ENCODE measurements around the gene DAAM2. TPM values are rescaled to one million over a fixed set of nuclear protein-coding genes. Genes with fewer than 3 reads are reported as not detected.

The DAAM2 gene
- total RNA-seq, 1 experiment from 2014 or later: 4.8 TPM

DNA sequence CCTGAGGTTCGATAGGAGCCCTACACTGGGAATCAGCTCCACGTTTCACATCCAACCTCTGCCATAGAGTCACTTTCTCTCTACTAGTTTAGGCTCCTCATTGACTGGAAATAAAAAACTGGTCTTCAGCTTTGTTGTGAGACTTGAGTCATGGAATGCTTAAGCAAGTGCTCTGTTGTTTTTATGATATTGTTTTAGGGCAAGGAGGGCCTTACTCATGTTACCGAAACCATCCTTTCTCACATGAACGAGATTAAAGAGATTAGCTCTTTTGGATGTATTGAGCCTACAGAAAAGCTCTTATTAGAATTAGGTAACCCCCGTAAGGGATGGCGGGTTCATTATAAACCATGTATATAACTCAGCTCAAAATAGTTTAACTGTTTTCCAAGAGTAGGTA is 149.0 kb downstream of the DAAM2 start:
- Histone ChIP-seq H3K27me3 (replicated peaks; ENCODE audit: insufficient read depth, low read depth, low read length, poor library complexity) (no peaks in the 10 kb centered on the region), H3K36me3 (ENCODE audit: insufficient read depth, low read length, poor library complexity, severe bottlenecking) (no peaks in the 10 kb centered on the region), H3K27ac (ENCODE audit: low read depth, low read length, poor library complexity, severe bottlenecking) (no peak overlapping the region), H3K4me1 (ENCODE audit: insufficient read depth, low read length, poor library complexity, severe bottlenecking) (peaks cover 15% of the 10 kb centered on the region), H3K4me3 (ENCODE audit: low read depth, low read length, poor library complexity, severe bottlenecking) (no peak overlapping the region), H3K9me3 (ENCODE audit: low read depth, low read length, poor library complexity, severe bottlenecking) (no peaks in the 10 kb centered on the region)
- no peak for TF ChIP-seq EZH2 (IDR thresholded peaks at IDR 0.05; ENCODE audit: borderline replicate concordance, low read depth, low read length, poor library complexity, severe bottlenecking)
- TF ChIP-seq, protein P1, sequence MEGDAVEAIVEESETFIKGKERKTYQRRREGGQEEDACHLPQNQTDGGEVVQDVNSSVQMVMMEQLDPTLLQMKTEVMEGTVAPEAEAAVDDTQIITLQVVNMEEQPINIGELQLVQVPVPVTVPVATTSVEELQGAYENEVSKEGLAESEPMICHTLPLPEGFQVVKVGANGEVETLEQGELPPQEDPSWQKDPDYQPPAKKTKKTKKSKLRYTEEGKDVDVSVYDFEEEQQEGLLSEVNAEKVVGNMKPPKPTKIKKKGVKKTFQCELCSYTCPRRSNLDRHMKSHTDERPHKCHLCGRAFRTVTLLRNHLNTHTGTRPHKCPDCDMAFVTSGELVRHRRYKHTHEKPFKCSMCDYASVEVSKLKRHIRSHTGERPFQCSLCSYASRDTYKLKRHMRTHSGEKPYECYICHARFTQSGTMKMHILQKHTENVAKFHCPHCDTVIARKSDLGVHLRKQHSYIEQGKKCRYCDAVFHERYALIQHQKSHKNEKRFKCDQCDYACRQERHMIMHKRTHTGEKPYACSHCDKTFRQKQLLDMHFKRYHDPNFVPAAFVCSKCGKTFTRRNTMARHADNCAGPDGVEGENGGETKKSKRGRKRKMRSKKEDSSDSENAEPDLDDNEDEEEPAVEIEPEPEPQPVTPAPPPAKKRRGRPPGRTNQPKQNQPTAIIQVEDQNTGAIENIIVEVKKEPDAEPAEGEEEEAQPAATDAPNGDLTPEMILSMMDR (conservative IDR thresholded peaks at IDR 0.05; ENCODE audit: low read depth, low read length): no peak
- DNase-seq (ENCODE audit: low spot score): no peak
- intact Hi-C loops (cut with micrococcal nuclease; ENCODE audit: unreplicated experiment): no loop called here
- no TSS peak for BruUV-seq (replicated peaks)
- POLR2A ChIA-PET (ENCODE audit: low non-redundant PET): no interaction called here
- CTCF ChIA-PET: no interaction called here

DNA sequence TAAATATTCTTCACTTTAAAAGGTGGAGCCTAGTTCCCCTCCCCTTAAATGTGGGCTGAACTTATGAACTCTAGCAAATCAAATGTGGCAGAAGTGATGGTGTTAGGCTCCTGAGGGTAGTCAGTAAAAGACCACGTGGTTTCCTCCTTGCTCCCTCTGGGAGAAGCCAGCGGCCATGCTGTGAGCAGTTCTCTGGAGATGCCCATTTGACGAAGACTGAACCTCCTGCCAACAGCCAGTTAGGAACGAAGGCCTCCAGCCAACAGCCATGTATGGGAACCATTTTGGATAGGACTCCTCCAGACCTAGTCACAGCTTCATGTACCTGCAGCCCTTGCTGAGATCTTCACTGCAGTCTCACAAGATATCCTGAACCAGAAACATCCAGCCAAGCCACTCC is 149.6 kb downstream of the DAAM2 start:
- Histone ChIP-seq H3K4me3 (ENCODE audit: low read depth, low read length, poor library complexity, severe bottlenecking) (no peak overlapping the region), H3K27me3 (replicated peaks; ENCODE audit: insufficient read depth, low read depth, low read length, poor library complexity) (no peaks in the 10 kb centered on the region), H3K4me1 (ENCODE audit: insufficient read depth, low read length, poor library complexity, severe bottlenecking) (peaks cover 15% of the 10 kb centered on the region), H3K27ac (ENCODE audit: low read depth, low read length, poor library complexity, severe bottlenecking) (no peak overlapping the region), H3K36me3 (ENCODE audit: insufficient read depth, low read length, poor library complexity, severe bottlenecking) (no peaks in the 10 kb centered on the region), H3K9me3 (ENCODE audit: low read depth, low read length, poor library complexity, severe bottlenecking) (no peaks in the 10 kb centered on the region)
- no peak for TF ChIP-seq EZH2 (IDR thresholded peaks at IDR 0.05; ENCODE audit: borderline replicate concordance, low read depth, low read length, poor library complexity, severe bottlenecking)
- TF ChIP-seq, protein P1 (conservative IDR thresholded peaks at IDR 0.05; ENCODE audit: low read depth, low read length): no peak
- POLR2A ChIA-PET (ENCODE audit: low non-redundant PET): no interaction called here
- BruUV-seq (replicated peaks): no TSS peak
- CTCF ChIA-PET: no interaction called here
- intact Hi-C loops (cut with micrococcal nuclease; ENCODE audit: unreplicated experiment): no loop called here
- no peak for DNase-seq (ENCODE audit: low spot score)

DNA sequence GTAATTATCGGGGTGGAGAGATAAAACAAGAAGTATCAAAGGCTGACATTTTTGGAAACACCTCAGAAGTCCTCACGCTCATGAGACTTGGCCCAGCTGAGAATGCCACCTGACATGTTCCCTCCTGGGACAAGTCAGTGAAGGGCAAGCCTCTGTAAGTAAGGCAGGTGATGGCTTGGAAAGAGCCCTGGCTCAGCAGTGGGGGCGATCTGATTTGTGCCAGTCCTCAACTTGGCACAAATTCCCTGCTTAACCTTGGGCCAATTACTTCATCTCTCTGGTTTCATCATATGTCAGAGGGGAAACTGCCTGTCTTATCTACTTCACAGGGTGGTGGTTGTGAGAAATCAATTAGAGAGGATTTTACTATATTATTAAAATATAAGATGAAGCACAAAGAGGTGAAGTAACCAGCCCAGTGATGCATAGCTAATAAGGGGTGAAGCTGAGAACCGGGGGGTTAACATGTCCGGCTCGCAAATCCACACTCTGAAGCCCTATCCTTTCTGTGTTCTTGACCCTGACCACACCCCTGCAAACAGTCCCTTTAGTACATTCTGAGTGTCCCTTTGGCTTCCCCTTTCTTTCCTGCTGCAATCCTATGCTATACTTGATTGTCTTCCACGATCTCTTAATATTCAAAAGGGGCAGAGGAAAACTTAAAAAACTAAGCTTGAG is 150.9 kb downstream of the DAAM2 start:
- ChIA-PET CTCF (no interaction called here), POLR2A (ENCODE audit: low non-redundant PET) (no interaction called here)
- H3K27me3 ChIP-seq (replicated peaks; ENCODE audit: insufficient read depth, low read depth, low read length, poor library complexity): no peaks in the 10 kb centered on the region
- no peak overlapping the region for H3K27ac ChIP-seq (ENCODE audit: low read depth, low read length, poor library complexity, severe bottlenecking)
- DNase-seq (ENCODE audit: low spot score): no peak
- no TSS peak for BruUV-seq (replicated peaks)
- TF ChIP-seq EZH2 (IDR thresholded peaks at IDR 0.05; ENCODE audit: borderline replicate concordance, low read depth, low read length, poor library complexity, severe bottlenecking): no peak
- TF ChIP-seq, protein P1 (conservative IDR thresholded peaks at IDR 0.05; ENCODE audit: low read depth, low read length): no peak
- no peaks in the 10 kb centered on the region for H3K36me3 ChIP-seq (ENCODE audit: insufficient read depth, low read length, poor library complexity, severe bottlenecking)
- intact Hi-C loops (cut with micrococcal nuclease; ENCODE audit: unreplicated experiment): no loop called here
- peaks cover 13% of the 10 kb centered on the region for H3K4me1 ChIP-seq (ENCODE audit: insufficient read depth, low read length, poor library complexity, severe bottlenecking)
- H3K4me3 ChIP-seq (ENCODE audit: low read depth, low read length, poor library complexity, severe bottlenecking): no peak overlapping the region
- H3K9me3 ChIP-seq (ENCODE audit: low read depth, low read length, poor library complexity, severe bottlenecking): no peaks in the 10 kb centered on the region

Data from A673 (cell line).